WTC11 (cell line): ENCODE results near the gene TOR4A. TPM values are rescaled to one million over a fixed set of nuclear protein-coding genes. Genes with fewer than 3 reads are reported as not detected.

Experiments
- ATAC-seq: fragments of 200-7000 bp; cut with Tn5 transposase; 2 replicates; pipeline ENCODE4 v1.10.0; 2021; ENCODE audit warnings: mild to moderate bottlenecking, moderate library complexity
- CTCF ChIA-PET: fragments of 300-600 bp; sonication (Branson Sonifier 250); formaldehyde crosslinking; loops from one replicate; lab custom pipeline; 2021; ENCODE audit warnings: antibody characterized with exemption; lab: Charles Lee
- POLR2A ChIA-PET: fragments of 350-600 bp; sonication (Branson Sonifier 250); formaldehyde crosslinking; loops from one replicate; lab custom pipeline; 2021; ENCODE audit warnings: antibody characterized with exemption; lab: Charles Lee
- DNase-seq: peaks from one replicate; pipeline ENCODE4 v3.0.0; 2021; ENCODE audit warnings: low spot score
- H3K27ac Mint-ChIP-seq: 2 replicates; pipeline ENCODE4 v1.8.0; 2021; ENCODE audit warnings: mixed read lengths
- H3K27me3 Mint-ChIP-seq: 2 replicates; pipeline ENCODE4 v1.8.0; 2021; ENCODE audit warnings: low read depth, mild to moderate bottlenecking, moderate library complexity, mixed read lengths
- H3K36me3 Mint-ChIP-seq: 2 replicates; pipeline ENCODE4 v1.8.0; 2021; ENCODE audit warnings: mixed read lengths
- H3K4me1 Mint-ChIP-seq: 2 replicates; pipeline ENCODE4 v1.8.0; 2022; ENCODE audit warnings: mixed read lengths
- H3K4me3 Mint-ChIP-seq: 2 replicates; pipeline ENCODE4 v1.8.0; 2021; ENCODE audit warnings: mild to moderate bottlenecking, moderate library complexity, mixed read lengths
- H3K9me3 Mint-ChIP-seq: 2 replicates; pipeline ENCODE4 v1.8.0; 2021; ENCODE audit warnings: mixed read lengths
- ATF1 ChIP-seq: sonication (generic); formaldehyde crosslinking; IDR thresholded peaks from 2 replicates; pipeline ENCODE4 v1.8.1; 2023; ENCODE audit warnings: mild to moderate bottlenecking, moderate library complexity, missing genetic modification reagents
- CREM ChIP-seq: sonication (generic); formaldehyde crosslinking; IDR thresholded peaks from 2 replicates; pipeline ENCODE4 v1.8.1; 2022; ENCODE audit warnings: mild to moderate bottlenecking, missing genetic modification reagents, moderate library complexity
- E2F1 ChIP-seq: sonication (generic); formaldehyde crosslinking; IDR thresholded peaks from 2 replicates; pipeline ENCODE4 v1.8.0; 2022; ENCODE audit warnings: mild to moderate bottlenecking, missing genetic modification reagents
- EMX1 ChIP-seq: fragments of 250-450 bp; sonication (Bioruptor Pico); IDR thresholded peaks from 2 replicates; pipeline ENCODE4 v1.8.0; 2021; ENCODE audit warnings: mild to moderate bottlenecking
- ETV6 ChIP-seq: sonication (generic); formaldehyde crosslinking; IDR thresholded peaks from 2 replicates; pipeline ENCODE4 v1.8.1; 2022; ENCODE audit warnings: mild to moderate bottlenecking, missing genetic modification reagents
- FOXP1 ChIP-seq: sonication (generic); formaldehyde crosslinking; IDR thresholded peaks from 2 replicates; pipeline ENCODE4 v1.8.0; 2022; ENCODE audit warnings: missing genetic modification reagents, mild to moderate bottlenecking, moderate library complexity, borderline replicate concordance
- NFYB ChIP-seq: sonication (generic); formaldehyde crosslinking; conservative IDR thresholded peaks from 2 replicates; pipeline ENCODE4 v1.8.0; 2022; ENCODE audit warnings: low read depth, missing genetic modification reagents
- OVOL2 ChIP-seq: fragments of 250-450 bp; sonication (Bioruptor Pico); IDR thresholded peaks from 2 replicates; pipeline ENCODE4 v1.9.0; 2021; ENCODE audit warnings: mild to moderate bottlenecking, borderline replicate concordance
- RELA ChIP-seq: sonication (generic); formaldehyde crosslinking; IDR thresholded peaks from 2 replicates; pipeline ENCODE4 v1.8.1; 2022; ENCODE audit warnings: missing genetic modification reagents, mild to moderate bottlenecking, borderline replicate concordance
- ZNF219 ChIP-seq: sonication (generic); formaldehyde crosslinking; IDR thresholded peaks from 2 replicates; pipeline ENCODE4 v1.8.0; 2023; ENCODE audit warnings: missing genetic modification reagents, mild to moderate bottlenecking, borderline replicate concordance
- ZNF263 ChIP-seq: sonication (generic); formaldehyde crosslinking; IDR thresholded peaks from 2 replicates; pipeline ENCODE4 v1.8.1; 2022; ENCODE audit warnings: low read depth, mild to moderate bottlenecking, moderate library complexity, missing genetic modification reagents
- ZNF512 ChIP-seq: sonication (generic); formaldehyde crosslinking; IDR thresholded peaks from 2 replicates; pipeline ENCODE4 v1.8.1; 2022; ENCODE audit warnings: missing genetic modification reagents, borderline replicate concordance
- ZNF532 ChIP-seq: fragments of 250-450 bp; sonication (Bioruptor Pico); IDR thresholded peaks from 2 replicates; pipeline ENCODE4 v1.9.0; 2021; ENCODE audit warnings: mild to moderate bottlenecking, borderline replicate concordance
- total RNA-seq: library from RNA; stranded (reverse); gene quantifications from 3 replicates; pipeline ENCODE4 v1.2.3, GENCODE V29; 2021
- TF ChIP-seq, protein P1 (sequence below): fragments of 200-600 bp; IDR thresholded peaks from 2 replicates; pipeline ENCODE4 v1.8.0; 2022; ENCODE audit warnings: antibody characterized with exemption
- TF ChIP-seq, protein P2 (sequence below): sonication (generic); formaldehyde crosslinking; IDR thresholded peaks from 2 replicates; pipeline ENCODE4 v1.8.0; 2023; ENCODE audit warnings: mild to moderate bottlenecking, missing genetic modification reagents

TOR4A gene
- total RNA-seq, 1 experiment from 2014 or later: 7.3 TPM

DNA sequence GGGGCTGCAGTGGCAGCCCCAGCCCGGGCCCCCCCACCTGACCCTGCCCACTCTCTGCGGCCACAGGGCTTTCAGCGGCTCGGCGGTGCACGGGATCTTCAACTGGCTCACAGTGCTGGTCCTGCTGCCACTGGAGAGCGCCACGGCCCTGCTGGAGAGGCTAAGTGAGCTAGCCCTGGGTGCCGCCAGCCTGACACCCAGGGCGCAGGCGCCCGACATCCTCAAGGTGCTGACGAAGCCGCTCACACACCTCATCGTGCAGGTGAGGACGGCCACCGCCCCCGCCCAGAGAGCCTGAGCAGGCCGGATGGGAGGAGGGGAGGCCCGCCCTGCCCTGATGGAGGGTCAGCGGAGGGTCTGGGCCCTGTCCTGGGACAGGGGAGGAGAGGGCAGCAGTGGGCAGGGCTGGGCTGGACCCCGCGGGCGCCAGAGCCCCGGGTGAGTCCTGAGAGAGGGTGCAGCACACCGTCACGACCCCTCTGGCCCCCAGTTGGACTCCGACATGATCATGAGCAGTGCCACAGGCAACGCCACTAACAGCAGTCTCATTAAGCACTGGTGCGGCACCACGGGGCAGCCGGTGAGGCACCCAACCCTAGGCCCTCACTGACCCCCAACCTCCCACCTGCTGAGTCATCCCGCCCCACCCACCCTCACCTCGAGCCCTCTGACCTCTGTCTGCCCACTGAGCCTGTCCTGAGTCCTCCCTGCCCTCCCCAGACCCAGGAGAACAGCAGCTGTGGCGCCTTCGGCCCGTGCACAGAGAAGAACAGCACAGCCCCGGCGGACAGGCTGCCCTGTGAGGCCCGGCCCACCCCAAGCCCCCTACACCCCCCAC is 44.2 kb upstream of the TOR4A start (continued):
- TF ChIP-seq NFYB (CRISPR knock-in tag) (no peak), ZNF263 (no peak), ATF1 (CRISPR knock-in tag) (no peak)
- TF ChIP-seq, protein P1, sequence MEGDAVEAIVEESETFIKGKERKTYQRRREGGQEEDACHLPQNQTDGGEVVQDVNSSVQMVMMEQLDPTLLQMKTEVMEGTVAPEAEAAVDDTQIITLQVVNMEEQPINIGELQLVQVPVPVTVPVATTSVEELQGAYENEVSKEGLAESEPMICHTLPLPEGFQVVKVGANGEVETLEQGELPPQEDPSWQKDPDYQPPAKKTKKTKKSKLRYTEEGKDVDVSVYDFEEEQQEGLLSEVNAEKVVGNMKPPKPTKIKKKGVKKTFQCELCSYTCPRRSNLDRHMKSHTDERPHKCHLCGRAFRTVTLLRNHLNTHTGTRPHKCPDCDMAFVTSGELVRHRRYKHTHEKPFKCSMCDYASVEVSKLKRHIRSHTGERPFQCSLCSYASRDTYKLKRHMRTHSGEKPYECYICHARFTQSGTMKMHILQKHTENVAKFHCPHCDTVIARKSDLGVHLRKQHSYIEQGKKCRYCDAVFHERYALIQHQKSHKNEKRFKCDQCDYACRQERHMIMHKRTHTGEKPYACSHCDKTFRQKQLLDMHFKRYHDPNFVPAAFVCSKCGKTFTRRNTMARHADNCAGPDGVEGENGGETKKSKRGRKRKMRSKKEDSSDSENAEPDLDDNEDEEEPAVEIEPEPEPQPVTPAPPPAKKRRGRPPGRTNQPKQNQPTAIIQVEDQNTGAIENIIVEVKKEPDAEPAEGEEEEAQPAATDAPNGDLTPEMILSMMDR: no peak

DNA sequence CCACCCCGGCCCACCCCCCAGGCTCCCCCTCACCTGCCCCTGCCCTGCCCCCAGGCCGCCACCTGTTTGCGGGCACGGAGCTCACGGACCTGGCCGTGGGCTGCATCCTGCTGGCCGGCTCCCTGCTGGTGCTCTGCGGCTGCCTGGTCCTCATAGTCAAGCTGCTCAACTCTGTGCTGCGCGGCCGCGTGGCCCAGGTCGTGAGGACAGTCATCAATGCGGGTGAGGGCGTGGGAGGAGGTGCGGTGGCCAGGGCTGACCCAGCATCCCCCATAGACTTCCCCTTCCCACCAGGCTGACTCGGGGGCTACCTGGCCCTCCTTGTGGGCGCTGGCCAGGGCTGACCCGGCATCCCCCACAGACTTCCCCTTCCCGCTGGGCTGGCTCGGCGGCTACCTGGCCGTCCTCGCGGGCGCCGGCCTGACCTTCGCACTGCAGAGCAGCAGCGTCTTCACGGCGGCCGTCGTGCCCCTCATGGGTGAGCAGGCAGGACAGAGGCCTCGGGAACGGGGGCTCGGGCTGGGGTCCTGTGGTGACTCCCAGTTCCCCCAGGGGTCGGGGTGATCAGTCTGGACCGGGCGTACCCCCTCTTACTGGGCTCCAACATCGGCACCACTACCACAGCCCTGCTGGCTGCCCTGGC is 43.4 kb upstream of the TOR4A start:
- DNase-seq (no peak), ATAC-seq (no peak)
- Mint-ChIP-seq H3K27me3 (no peaks in the 10 kb centered on the region), H3K27ac (no peak overlapping the region), H3K4me1 (peaks cover 18% of the 10 kb centered on the region), H3K9me3 (no peaks in the 10 kb centered on the region), H3K4me3 (no peak overlapping the region), H3K36me3 (no peaks in the 10 kb centered on the region)
- POLR2A ChIA-PET: no interaction called here
- TF ChIP-seq FOXP1 (CRISPR knock-in tag) (0 out of 2 replicates have a peak, but pooled peaks have one; percentile 20), ZNF532 (CRISPR knock-in tag) (no peak)
- CTCF ChIA-PET: interaction anchor here (0.5 to 4.6 kb wide), 11 partner anchors 10 to 205 kb away, joined by 3 to 143 read pairs (median 3); partner anchors contain the start of genes CYSRT1, NPDC1, RNF208 and RNF224

DNA sequence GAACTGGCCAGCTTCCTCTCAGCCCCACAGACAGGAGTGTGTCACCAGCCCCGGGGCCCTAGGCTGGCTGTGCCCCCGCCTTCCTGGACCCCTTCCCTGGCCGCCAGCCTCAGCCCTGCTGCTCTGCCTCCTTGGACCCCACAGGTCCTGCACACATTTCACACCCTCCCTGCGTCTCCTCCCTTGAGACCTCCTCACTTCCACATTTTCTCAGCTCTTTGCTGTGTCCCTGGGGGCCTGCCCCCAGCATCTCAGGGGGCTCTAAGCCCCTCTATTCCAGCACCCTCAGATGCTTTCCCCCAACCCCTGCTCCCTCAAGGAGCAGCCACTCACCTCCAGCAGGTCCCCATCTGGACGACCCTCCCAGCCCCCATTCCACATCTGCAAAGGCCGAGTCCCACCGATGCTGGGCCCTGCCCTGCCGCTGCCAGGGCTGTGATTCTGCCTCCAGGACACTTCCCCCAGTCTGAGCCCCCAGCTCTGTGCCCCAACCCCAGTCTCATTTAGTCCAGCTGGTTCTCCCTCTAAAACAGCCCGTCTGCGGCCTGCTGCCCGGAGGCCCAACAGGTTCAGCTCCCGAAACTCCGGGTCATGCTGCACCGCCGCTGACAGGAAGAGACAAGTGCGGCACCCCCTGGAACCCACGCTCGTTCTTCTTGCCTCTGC is 42.6 kb upstream of the TOR4A start:
- H3K27me3 Mint-ChIP-seq: no peaks in the 10 kb centered on the region
- POLR2A ChIA-PET: interaction anchor here (0.7 kb wide), 1 partner anchor 33 kb away, joined by 3 read pairs; no protein-coding TSS in a partner anchor
- CTCF ChIA-PET: interaction anchor here (0.6 to 4.6 kb wide), 12 partner anchors 9 to 206 kb away, joined by 3 to 143 read pairs (median 9); partner anchors contain the start of genes CYSRT1, NELFB, RNF208 and RNF224
- ATAC-seq: no peak
- H3K4me3 Mint-ChIP-seq: no peak overlapping the region
- H3K27ac Mint-ChIP-seq: no peak overlapping the region; the same call in 1 of the 2 replicates
- H3K9me3 Mint-ChIP-seq: no peaks in the 10 kb centered on the region
- H3K36me3 Mint-ChIP-seq: no peaks in the 10 kb centered on the region
- TF ChIP-seq ZNF512 (CRISPR knock-in tag): no peak
- no peak for TF ChIP-seq ZNF219 (CRISPR knock-in tag)
- no peak for TF ChIP-seq E2F1 (CRISPR knock-in tag)
- TF ChIP-seq, protein P2, sequence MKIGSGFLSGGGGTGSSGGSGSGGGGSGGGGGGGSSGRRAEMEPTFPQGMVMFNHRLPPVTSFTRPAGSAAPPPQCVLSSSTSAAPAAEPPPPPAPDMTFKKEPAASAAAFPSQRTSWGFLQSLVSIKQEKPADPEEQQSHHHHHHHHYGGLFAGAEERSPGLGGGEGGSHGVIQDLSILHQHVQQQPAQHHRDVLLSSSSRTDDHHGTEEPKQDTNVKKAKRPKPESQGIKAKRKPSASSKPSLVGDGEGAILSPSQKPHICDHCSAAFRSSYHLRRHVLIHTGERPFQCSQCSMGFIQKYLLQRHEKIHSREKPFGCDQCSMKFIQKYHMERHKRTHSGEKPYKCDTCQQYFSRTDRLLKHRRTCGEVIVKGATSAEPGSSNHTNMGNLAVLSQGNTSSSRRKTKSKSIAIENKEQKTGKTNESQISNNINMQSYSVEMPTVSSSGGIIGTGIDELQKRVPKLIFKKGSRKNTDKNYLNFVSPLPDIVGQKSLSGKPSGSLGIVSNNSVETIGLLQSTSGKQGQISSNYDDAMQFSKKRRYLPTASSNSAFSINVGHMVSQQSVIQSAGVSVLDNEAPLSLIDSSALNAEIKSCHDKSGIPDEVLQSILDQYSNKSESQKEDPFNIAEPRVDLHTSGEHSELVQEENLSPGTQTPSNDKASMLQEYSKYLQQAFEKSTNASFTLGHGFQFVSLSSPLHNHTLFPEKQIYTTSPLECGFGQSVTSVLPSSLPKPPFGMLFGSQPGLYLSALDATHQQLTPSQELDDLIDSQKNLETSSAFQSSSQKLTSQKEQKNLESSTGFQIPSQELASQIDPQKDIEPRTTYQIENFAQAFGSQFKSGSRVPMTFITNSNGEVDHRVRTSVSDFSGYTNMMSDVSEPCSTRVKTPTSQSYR (CRISPR knock-in tag): no peak
- TF ChIP-seq ETV6 (CRISPR knock-in tag): no peak
- TF ChIP-seq, protein P1: no peak
- TF ChIP-seq CREM (CRISPR knock-in tag): no peak
- no peak for TF ChIP-seq RELA
- TF ChIP-seq OVOL2 (CRISPR knock-in tag): no peak
- TF ChIP-seq EMX1: no peak
- H3K4me1 Mint-ChIP-seq: peaks cover 18% of the 10 kb centered on the region
- DNase-seq: no peak
